Mucosa of rectum (tissue), 2 donors: ENCODE data around the gene LIN52.

Experiments
- H3K27ac ChIP-seq, 2 donors: one replicate each; pipeline ENCODE4 v1.7.0; 2013; ENCODE audit warnings: inconsistent platforms in 2 of 2, low read depth in 2 of 2, low read length in 2 of 2
- H3K27me3 ChIP-seq, 2 donors: one replicate each; pipeline ENCODE4 v1.7.0; 2013; ENCODE audit warnings: low read length in 2 of 2; ENCODE audit not compliant: control insufficient read depth in 2 of 2, insufficient read depth in 2 of 2
- H3K36me3 ChIP-seq, 2 donors: one replicate each; pipeline ENCODE4 v1.7.0; 2013; ENCODE audit warnings: low read length in 2 of 2; ENCODE audit not compliant: control insufficient read depth in 2 of 2, insufficient read depth in 2 of 2
- H3K4me1 ChIP-seq, 2 donors: one replicate each; pipeline ENCODE4 v1.7.0; 2013; ENCODE audit warnings: low read length in 2 of 2, mild to moderate bottlenecking in 1 of 2; ENCODE audit not compliant: control insufficient read depth in 2 of 2, insufficient read depth in 2 of 2
- H3K4me3 ChIP-seq, 2 donors: one replicate each; pipeline ENCODE4 v1.7.0; 2013; ENCODE audit warnings: low read length in 2 of 2
- H3K9ac ChIP-seq, 2 donors: one replicate each; pipeline ENCODE4 v1.7.0; 2013; ENCODE audit warnings: low read length in 2 of 2, low read depth in 1 of 2, mild to moderate bottlenecking in 1 of 2
- H3K9me3 ChIP-seq, 2 donors: one replicate each; pipeline ENCODE4 v1.7.0; 2013; ENCODE audit warnings: low read length in 2 of 2; ENCODE audit not compliant: control insufficient read depth in 2 of 2
- donor health status: healthy.
- donor health status: Normal muscosa, but diverticular disease.

The LIN52 gene

DNA sequence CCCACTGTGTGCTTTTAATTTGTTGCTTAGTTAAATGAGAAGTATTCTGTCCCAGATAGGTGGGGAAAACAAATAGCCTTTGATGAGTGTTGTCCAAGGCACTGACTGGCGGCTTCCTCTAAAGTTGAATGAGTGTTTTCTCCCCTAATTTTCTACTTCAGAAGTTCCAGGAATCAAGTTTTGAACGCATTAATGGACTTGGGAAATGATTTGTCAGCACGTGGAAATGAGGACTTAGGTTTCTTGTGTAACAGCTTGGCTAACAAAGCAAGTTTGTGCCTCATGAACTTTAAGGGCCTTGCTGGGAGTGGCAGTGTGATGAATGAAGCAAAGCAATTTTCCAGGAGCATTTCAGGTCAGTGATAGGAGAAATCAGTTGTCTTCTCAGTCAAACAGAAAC, 56.9 kb downstream of the LIN52 start:
- Histone ChIP-seq H3K27ac (no peak overlapping the region), H3K9ac (no peak overlapping the region), H3K36me3 (no peaks in the 10 kb centered on the region), H3K4me3 (no peak overlapping the region), H3K9me3 (no peaks in the 10 kb centered on the region), H3K27me3 (no peaks in the 10 kb centered on the region), H3K4me1 (peaks cover 12 to 22% of the 10 kb centered on the region in 2 donors)

DNA sequence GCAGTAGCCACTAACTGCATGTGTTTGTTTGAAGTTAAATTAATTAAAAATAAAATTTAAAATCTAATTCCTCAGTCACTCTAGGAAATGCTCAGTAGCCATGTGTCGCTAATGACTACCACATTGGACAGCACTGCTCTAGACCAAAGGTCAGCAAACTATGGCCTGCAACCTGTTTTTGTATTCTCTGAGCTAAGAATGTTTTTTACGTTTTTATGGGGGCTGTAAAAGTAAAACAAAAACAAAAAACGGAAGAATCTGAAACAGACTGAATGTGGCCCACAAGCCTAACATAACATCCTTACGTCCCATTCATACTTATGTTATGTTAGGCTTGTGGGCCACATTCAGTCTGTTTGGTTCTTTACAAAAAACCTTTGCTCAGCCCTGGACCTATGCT, 57.8 kb downstream of the LIN52 start:
- Histone ChIP-seq H3K4me1 (peaks cover 12 to 22% of the 10 kb centered on the region in 2 donors), H3K9me3 (no peaks in the 10 kb centered on the region), H3K9ac (no peak overlapping the region), H3K27ac (no peak overlapping the region), H3K27me3 (no peaks in the 10 kb centered on the region), H3K36me3 (no peaks in the 10 kb centered on the region), H3K4me3 (no peak overlapping the region)

DNA sequence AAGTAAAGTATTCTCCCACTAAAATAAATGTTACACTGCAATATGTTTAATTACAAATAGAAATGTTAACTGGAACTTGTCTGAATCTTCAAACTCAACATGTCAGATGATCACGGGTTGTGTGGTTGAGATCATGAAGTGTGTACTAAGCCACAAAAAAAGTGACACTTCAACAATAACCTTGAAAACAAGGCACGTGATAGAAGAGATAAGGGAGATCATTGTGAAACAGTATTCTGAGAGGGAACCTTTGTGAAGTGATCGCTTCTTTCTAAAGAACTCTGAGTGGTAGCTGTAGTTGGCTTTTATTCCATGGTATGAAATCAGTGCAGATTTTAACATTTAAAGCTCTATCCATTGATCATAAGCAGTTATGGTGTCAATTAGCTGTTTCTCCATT, 60.0 kb downstream of the LIN52 start:
- Histone ChIP-seq H3K9me3 (no peaks in the 10 kb centered on the region), H3K4me1 (peaks cover 12 to 22% of the 10 kb centered on the region in 2 donors), H3K36me3 (no peaks in the 10 kb centered on the region), H3K27me3 (no peaks in the 10 kb centered on the region), H3K4me3 (no peak overlapping the region), H3K9ac (no peak overlapping the region), H3K27ac (no peak overlapping the region)

DNA sequence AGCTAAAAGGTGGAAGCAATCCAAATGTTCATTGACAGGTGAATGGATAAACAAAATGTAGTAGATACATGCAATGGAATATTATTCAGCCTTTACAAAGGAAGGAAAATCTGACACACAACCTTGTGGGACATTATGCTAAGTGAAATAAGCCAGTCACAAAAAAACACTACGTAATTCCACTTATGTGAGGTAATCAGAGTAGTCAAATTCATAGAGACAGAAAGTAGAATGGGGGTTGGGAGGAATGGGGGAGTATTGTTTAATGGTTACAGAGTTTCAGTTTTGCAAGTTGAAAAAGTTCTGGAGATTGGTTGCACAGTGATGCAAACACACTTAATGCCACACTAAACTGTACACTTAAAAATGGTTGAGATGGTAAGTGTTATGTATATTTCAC, 62.8 kb downstream of the LIN52 start:
- Histone ChIP-seq H3K27me3 (no peaks in the 10 kb centered on the region), H3K27ac (no peak overlapping the region), H3K4me1 (no peaks in the 10 kb centered on the region), H3K36me3 (no peaks in the 10 kb centered on the region), H3K9me3 (no peaks in the 10 kb centered on the region), H3K4me3 (no peak overlapping the region), H3K9ac (no peak overlapping the region)

DNA sequence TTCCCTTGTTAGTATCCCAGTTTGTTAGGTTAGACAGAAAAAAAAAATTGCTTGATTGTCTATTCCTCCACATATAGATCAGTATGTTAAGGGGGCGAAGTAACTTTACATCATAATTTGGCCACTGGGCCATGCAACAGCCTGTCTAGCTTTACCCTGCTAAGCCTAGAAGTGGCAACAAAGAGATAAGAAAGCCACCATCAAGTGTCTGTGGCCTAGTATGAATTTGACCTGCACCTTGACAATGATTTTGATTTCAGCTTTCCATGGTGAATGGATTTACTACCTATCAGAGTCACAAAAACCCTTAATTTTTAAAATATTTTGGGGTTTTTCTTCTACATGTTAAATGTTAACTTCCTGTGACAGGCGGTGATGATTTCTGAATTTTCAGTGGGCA, 63.9 kb downstream of the LIN52 start:
- Histone ChIP-seq H3K27me3 (no peaks in the 10 kb centered on the region), H3K4me3 (no peak overlapping the region), H3K9ac (no peak overlapping the region), H3K4me1 (no peaks in the 10 kb centered on the region), H3K9me3 (no peaks in the 10 kb centered on the region), H3K27ac (no peak overlapping the region), H3K36me3 (no peaks in the 10 kb centered on the region)

DNA sequence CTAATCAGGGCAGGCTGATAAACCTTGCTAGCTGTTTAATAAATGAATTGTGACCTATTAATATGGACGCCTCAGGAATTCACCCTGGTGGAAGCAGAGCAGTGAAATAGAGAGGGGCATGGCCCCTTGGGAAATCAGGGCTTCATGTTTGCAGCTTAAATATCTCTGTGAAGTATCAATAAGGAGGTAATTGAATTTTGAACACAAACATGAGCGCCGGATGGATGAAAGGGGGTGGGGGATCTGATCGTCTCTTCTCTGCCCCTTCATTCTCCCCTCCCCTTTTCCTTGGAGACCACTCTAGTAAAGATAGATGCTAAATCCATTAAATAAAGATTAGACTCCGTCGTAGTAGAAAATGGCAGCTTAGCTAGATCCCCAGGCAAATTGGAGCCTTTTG, 70.5 kb downstream of the LIN52 start:
- no peak overlapping the region for H3K27ac ChIP-seq
- no peaks in the 10 kb centered on the region for H3K4me1 ChIP-seq
- H3K9ac ChIP-seq, result no peak overlapping the region
- no peaks in the 10 kb centered on the region for H3K27me3 ChIP-seq
- H3K9me3 ChIP-seq, result no peaks in the 10 kb centered on the region
- H3K4me3 ChIP-seq, result no peak overlapping the region
- H3K36me3 ChIP-seq, result no peaks in the 10 kb centered on the region

DNA sequence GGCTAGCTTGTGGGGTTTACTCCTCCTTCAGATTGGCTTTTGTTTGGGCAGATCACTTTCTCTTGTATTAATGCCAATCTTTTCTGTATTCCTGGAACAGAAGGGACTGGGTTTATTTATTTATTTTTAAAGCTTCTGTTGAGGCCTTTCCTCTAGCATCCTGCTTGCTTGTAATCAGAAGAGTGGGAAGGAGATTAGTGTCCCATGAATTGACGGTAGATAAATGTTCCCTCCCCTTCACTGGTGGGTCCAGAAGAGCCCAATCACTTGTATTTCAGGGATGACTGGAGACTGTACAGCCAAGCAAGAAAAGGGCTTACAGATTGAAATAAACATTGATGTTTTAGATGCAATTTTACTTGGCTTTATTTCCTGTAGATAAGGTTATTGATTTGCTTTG, 71.0 kb downstream of the LIN52 start:
- H3K36me3 ChIP-seq, result no peaks in the 10 kb centered on the region
- no peak overlapping the region for H3K27ac ChIP-seq
- H3K4me1 ChIP-seq, result no peaks in the 10 kb centered on the region
- no peaks in the 10 kb centered on the region for H3K27me3 ChIP-seq
- H3K9ac ChIP-seq, result no peak overlapping the region
- H3K4me3 ChIP-seq, result no peak overlapping the region
- H3K9me3 ChIP-seq, result no peaks in the 10 kb centered on the region

DNA sequence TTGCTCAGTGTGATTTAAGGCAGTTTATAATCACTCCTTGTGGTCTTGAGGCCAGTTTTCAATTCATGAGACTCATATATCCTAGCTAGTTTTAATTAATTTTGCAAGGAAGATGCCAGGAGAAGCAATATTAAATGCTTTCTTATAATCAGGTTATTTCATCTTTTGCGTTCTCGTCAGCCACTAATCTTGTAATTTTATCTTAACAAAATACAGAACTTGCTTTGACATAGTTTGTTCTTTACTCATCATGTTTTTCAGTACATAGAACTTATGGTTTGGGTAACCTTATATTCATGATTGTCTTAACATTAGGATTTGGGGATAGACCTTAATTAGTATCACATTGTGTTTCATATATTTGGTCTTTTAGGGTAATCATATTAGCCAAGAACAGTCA, 76.0 kb downstream of the LIN52 start:
- no peaks in the 10 kb centered on the region for H3K9me3 ChIP-seq
- H3K27ac ChIP-seq, result no peak overlapping the region
- H3K4me3 ChIP-seq, result no peak overlapping the region
- H3K27me3 ChIP-seq, result no peaks in the 10 kb centered on the region
- H3K9ac ChIP-seq, result no peak overlapping the region
- no peaks in the 10 kb centered on the region for H3K4me1 ChIP-seq
- H3K36me3 ChIP-seq, result peaks cover 0 to 5% of the 10 kb centered on the region in 2 donors

DNA sequence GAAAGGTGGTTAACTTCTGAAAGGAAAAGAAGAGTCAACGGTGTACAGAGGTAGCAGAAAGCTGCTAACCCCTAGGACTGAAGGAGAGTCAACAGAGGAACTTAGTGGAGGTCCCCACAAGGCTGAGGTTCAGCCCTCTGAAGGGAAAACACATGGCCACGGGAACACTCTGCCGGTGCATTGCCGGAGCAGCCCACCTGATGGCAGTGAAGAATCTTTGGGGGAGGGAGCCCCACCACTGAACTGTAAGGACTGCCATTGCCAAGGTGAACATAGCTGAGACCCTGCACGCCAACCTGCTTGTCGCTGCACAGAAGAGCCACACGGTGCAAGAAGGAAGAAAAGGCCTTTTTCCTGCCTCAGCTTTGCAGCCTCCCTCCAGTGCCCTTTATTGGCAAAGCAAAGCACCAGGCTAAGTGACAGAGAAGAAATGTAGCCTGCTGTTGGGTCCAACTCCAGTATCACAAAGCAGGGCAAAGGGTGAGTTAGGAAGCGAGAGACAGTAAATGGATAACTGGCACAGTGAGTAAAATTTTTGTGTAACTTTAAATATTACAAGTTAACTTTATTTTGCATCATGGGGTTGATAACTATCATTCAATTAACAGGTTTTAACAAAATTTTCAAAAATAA, 76.9 kb downstream of the LIN52 start:
- H3K36me3 ChIP-seq, result peaks cover 0 to 5% of the 10 kb centered on the region in 2 donors
- no peaks in the 10 kb centered on the region for H3K9me3 ChIP-seq
- no peak overlapping the region for H3K4me3 ChIP-seq
- no peaks in the 10 kb centered on the region for H3K27me3 ChIP-seq
- no peaks in the 10 kb centered on the region for H3K4me1 ChIP-seq
- H3K27ac ChIP-seq, result no peak overlapping the region
- no peak overlapping the region for H3K9ac ChIP-seq

DNA sequence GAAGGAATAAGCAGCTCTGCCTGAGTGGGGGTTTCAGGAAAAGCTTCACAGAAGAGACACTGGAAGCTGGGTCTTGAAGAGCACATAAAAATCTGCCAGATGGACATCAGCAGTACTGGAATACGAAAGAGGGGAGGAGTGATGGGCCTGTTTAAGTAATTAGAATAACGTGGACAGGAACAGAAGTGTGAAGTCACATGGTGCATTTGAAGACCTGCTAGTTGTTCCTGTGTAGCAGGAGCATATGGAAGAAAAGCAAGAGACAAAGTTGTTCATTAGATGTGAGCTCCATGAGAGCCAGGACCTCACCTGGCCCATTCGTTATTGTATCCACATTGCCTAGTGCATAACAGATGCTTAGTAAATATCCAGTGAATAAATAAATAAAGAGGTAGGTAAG, 85.2 kb downstream of the LIN52 start:
- Histone ChIP-seq H3K9me3 (no peaks in the 10 kb centered on the region), H3K4me3 (no peak overlapping the region), H3K27ac (no peak overlapping the region), H3K9ac (no peak overlapping the region), H3K4me1 (no peaks in the 10 kb centered on the region), H3K27me3 (no peaks in the 10 kb centered on the region), H3K36me3 (no peaks in the 10 kb centered on the region)

DNA sequence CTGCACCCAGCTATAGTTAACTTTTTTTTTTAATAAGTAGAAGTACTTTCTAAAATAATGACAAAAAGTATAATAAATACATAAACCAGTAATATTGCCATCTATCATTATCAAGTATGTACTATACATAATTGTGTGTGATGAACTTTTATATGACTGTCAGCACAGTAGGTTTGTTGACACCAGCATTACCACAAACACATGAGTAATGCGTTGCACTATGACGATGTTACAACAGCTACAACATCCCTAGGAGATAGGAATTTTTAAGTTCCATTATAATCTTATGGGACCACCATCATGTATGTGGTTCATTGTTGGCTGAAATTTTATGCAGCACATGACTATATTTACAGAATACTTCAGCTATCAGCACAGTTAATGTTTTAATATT, 91.6 kb downstream of the LIN52 start:
- Histone ChIP-seq H3K9ac (no peak overlapping the region), H3K4me1 (no peaks in the 10 kb centered on the region), H3K9me3 (no peaks in the 10 kb centered on the region), H3K27me3 (no peaks in the 10 kb centered on the region), H3K27ac (no peak overlapping the region), H3K36me3 (no peaks in the 10 kb centered on the region), H3K4me3 (no peak overlapping the region)
